Epithelial cell of proximal tubule (primary cell): ENCODE data around the gene TEX28. TPM values are rescaled to one million over a fixed set of nuclear protein-coding genes. Genes with fewer than 3 reads are reported as not detected.

Experiments used
- DNase-seq: peaks from one replicate; pipeline ENCODE4 v3.0.0-alpha.2; 2011; ENCODE audit warnings: low read depth
- H3K4me3 ChIP-seq: 2 replicates; pipeline ENCODE4 v1.5.1; 2011; ENCODE audit warnings: low read depth, mild to moderate bottlenecking, low read length
- CTCF ChIP-seq: conservative IDR thresholded peaks from 2 replicates; pipeline ENCODE4 v1.5.1; 2012; ENCODE audit warnings: low read depth, mild to moderate bottlenecking, low read length
- total RNA-seq: library from RNA; depleted of rRNA; stranded (reverse); fragments of >200 nt; gene quantifications from 2 replicates; pipeline ENCODE4 v1.2.3, GENCODE V29; 2015

Gene TEX28
- total RNA-seq, 1 donor from 2014 or later, result not detected

GRCh38 chrX:154329294-154329693 lies 34.4 kb upstream of the TEX28 start:
- DNase-seq, result no peak
- H3K4me3 ChIP-seq, result no peak overlapping the region
- no peak for TF ChIP-seq CTCF

DNA sequence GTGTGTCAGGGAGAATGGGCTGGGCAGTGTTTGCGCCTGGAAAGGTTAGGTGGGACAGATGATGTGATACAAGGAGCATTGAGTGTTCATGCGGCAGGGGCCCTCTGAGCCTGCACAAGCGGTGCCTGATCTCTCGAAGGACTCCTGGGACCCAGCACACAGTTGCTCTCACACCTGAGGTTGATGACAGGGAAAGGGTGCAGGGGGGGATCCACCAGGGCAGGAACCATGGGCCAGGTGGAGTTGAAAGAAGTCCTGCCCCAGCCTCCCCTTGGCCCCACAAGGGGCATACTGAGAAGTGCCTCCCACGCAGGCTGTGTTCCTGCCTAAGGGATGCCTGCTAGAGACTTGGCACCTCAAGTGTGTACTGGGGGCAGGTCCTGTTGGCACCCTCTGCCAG lies 33.7 kb upstream of the TEX28 start:
- no peak for DNase-seq
- no peak for TF ChIP-seq CTCF
- H3K4me3 ChIP-seq, result no peak overlapping the region

GRCh38 chrX:154327038-154327820 lies 32.3 kb upstream of the TEX28 start:
- no peak for TF ChIP-seq CTCF
- DNase-seq, result no peak
- no peak overlapping the region for H3K4me3 ChIP-seq

GRCh38 chrX:154325541-154325940 lies 30.6 kb upstream of the TEX28 start:
- no peak overlapping the region for H3K4me3 ChIP-seq
- TF ChIP-seq CTCF, result no peak
- DNase-seq, result no peak

- TF ChIP-seq CTCF, result no peak
- no peak overlapping the region for H3K4me3 ChIP-seq
- no peak for DNase-seq
Observed at GRCh38 chrX:154323537-154323936, 28.6 kb upstream of the TEX28 start.

DNA sequence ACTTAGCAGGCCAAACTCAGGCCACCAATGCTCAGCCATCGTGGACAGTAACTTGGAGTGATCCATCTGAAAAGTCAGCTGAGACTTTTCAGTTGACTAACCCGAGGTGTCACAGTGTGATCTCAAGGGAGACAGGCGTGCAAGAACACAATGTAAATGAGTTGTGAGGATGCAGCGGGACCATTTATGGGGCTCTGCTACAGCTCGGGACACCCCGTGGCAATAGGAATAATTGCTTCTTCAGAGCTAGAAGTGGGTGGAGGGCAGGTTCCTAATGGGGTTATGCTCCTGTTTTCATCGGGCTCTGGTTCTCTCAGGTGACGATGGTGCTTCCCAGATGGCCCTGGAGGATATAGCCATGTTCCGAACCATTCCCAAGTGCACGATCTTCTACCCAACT lies 28.0 kb upstream of the TEX28 start:
- TF ChIP-seq CTCF, result no peak
- no peak for DNase-seq
- no peak overlapping the region for H3K4me3 ChIP-seq

DNA sequence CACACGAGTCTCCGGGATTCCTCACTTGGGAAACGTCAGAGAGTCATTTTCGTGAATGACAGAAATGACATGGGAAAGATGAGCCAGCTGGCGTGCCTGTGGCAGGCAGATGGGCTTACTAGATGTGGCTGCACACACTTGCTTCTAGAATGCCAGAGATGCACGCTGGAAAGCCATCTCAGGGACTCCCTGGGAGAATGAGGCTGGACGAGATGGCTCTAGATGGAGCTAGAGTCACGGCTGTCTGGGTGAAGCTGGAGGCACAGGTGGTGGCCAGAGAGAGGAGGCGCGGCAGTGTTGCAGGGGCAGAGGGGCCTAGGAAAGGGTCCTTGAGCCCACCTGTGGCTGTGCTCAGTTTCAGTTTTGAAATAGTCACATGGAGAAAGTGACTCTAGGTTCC lies 26.7 kb upstream of the TEX28 start:
- DNase-seq, result no peak
- no peak overlapping the region for H3K4me3 ChIP-seq
- peak; percentile 29 for TF ChIP-seq CTCF
